NB4 (cell line): ENCODE data around the gene STAC.

Experiments
- DNase-seq: peaks from one replicate; pipeline ENCODE4 v3.0.0; 2010; ENCODE audit warnings: low read depth
- H3K4me3 ChIP-seq: one replicate; pipeline ENCODE4 v1.5.1; 2011; ENCODE audit warnings: mild to moderate bottlenecking, low read depth, low read length, moderate library complexity
- CTCF ChIP-seq: IDR thresholded peaks from one replicate; pipeline ENCODE4 v1.5.1; 2012; ENCODE audit warnings: low read depth, low read length
- MAX ChIP-seq: IDR thresholded peaks from 2 replicates; pipeline ENCODE4 v1.6.1; 2011; ENCODE audit warnings: low read depth, low read length
- MYC ChIP-seq: IDR thresholded peaks from 2 replicates; pipeline ENCODE4 v1.6.1; 2011; ENCODE audit warnings: low read depth, low read length
- POLR2A ChIP-seq: IDR thresholded peaks from 2 replicates; pipeline ENCODE4 v1.6.1; 2011; ENCODE audit warnings: mild to moderate bottlenecking; ENCODE audit not compliant: insufficient read length; ENCODE audit errors: extremely low read depth

STAC gene

GRCh38 chr3:36596419-36596818, 216.1 kb downstream of the STAC start:
- H3K4me3 ChIP-seq: no peak overlapping the region
- no peak for DNase-seq
- TF ChIP-seq MYC: no peak

GRCh38 chr3:36597422-36597821, 217.1 kb downstream of the STAC start:
- TF ChIP-seq MAX (no peak), CTCF (no peak), MYC (no peak), POLR2A (no peak)
- no peak overlapping the region for H3K4me3 ChIP-seq
- peak; percentile 2 for DNase-seq
